HCT116 (cell line): ENCODE data around the gene B4GALNT4. TPM values are rescaled to one million over a fixed set of nuclear protein-coding genes. Genes with fewer than 3 reads are reported as not detected.
"Not testable (repeated sequence)": the region's sequence is repeated elsewhere in the genome, so short reads cannot be mapped to it uniquely, and the experiment has no call there.

Experiments used
- ATAC-seq: fragments of 200-7000 bp; cut with Tn5 transposase; 2 replicates; pipeline ENCODE4 v1.9.1; 2020; ENCODE audit warnings: mild to moderate bottlenecking, moderate library complexity
- BruUV-seq: library from RNA; stranded (reverse); fragments of 400-500 nt; replicated peaks from 2 replicates; lab custom pipeline; 2021; lab: Mats Ljungman, UMichigan
- CTCF ChIA-PET: fragments of 300-600 bp; sonication (Branson Sonifier 250); formaldehyde crosslinking; loops from one replicate; lab custom pipeline; 2021; ENCODE audit warnings: antibody characterized with exemption; lab: Charles Lee
- POLR2A ChIA-PET: fragments of 300-600, 350-600 bp; sonication (Branson Sonifier 250); formaldehyde crosslinking; loops from one replicate; lab custom pipeline; 2021; ENCODE audit warnings: antibody characterized with exemption; lab: Charles Lee
- RAD21 ChIA-PET, 2 experiments: fragments of 300-600 bp; sonication (Branson Sonifier 250); formaldehyde crosslinking; loops; one replicate each; lab custom pipeline; 2023; ENCODE audit warnings: low total read pairs in 2 of 2; ENCODE audit not compliant: uncharacterized antibody in 2 of 2, unreplicated experiment in 2 of 2, low non-redundant PET in 1 of 2; lab: Charles Lee
- DNase-seq: peaks from one replicate; pipeline ENCODE4 v3.0.0-alpha.2; 2010; ENCODE audit warnings: low read depth, low spot score
- H2AFZ ChIP-seq: fragments of 200-600 bp; shearing (Covaris generic), sonication (generic); 2 replicates; pipeline ENCODE4 v1.6.1; 2017; ENCODE audit warnings: low read depth, mixed run types, mixed read lengths, antibody characterized with exemption, low read length; ENCODE audit not compliant: poor library complexity, severe bottlenecking
- H3K27ac ChIP-seq: 2 replicates; pipeline ENCODE4 v1.5.1; 2012; ENCODE audit warnings: low read depth, low read length
- H3K27me3 ChIP-seq: fragments of 200-600 bp; sonication (generic); 2 replicates; pipeline ENCODE4 v1.6.1; 2016; ENCODE audit warnings: mixed run types, low read length, mixed read lengths; ENCODE audit not compliant: insufficient read depth
- H3K36me3 ChIP-seq, 2 experiments: fragments of 200-500 bp in 1 of 2; fragments of 200-600 bp in 1 of 2; sonication (Bioruptor generic) in 1 of 2; sonication (generic) in 1 of 2; 2 replicates each; pipeline versions ENCODE4 v1.5.1 to v1.6.1; 2014 to 2016; ENCODE audit warnings: low read length in 2 of 2, inconsistent platforms in 1 of 2, mixed read lengths in 1 of 2, mixed run types in 1 of 2; ENCODE audit not compliant: insufficient read depth in 2 of 2, control insufficient read depth in 1 of 2
- H3K4me1 ChIP-seq, 2 experiments: fragments of 200-600 bp in 1 of 2; sonication (generic) in 1 of 2; 2 replicates each; pipeline versions ENCODE4 v1.5.1 to v1.6.1; 2012 to 2017; ENCODE audit warnings: low read length in 2 of 2, inconsistent platforms in 1 of 2, mild to moderate bottlenecking in 1 of 2, mixed read lengths in 1 of 2, mixed run types in 1 of 2, moderate library complexity in 1 of 2; ENCODE audit not compliant: insufficient read depth in 2 of 2, control insufficient read depth in 1 of 2
- H3K4me2 ChIP-seq: fragments of 200-600 bp; sonication (generic); 2 replicates; pipeline ENCODE4 v1.6.1; 2017; ENCODE audit warnings: mixed run types, low read length, mixed read lengths
- H3K4me3 ChIP-seq, 2 experiments: fragments of 200-600 bp in 1 of 2; sonication (generic) in 1 of 2; replicated peaks in 1 of 2; 2 replicates each; pipeline ENCODE4 v1.5.1; 2011 to 2016; ENCODE audit warnings: low read length in 2 of 2, control low read depth in 1 of 2, low read depth in 1 of 2, mild to moderate bottlenecking in 1 of 2, mixed read lengths in 1 of 2, mixed run types in 1 of 2
- H3K79me2 ChIP-seq: fragments of 200-600 bp; sonication (generic); 2 replicates; pipeline ENCODE4 v1.6.1; 2017; ENCODE audit warnings: mild to moderate bottlenecking, mixed run types, low read length, moderate library complexity, mixed read lengths; ENCODE audit not compliant: insufficient read depth
- H3K9ac ChIP-seq: fragments of 200-600 bp; sonication (generic); 2 replicates; pipeline ENCODE4 v1.6.1; 2016; ENCODE audit warnings: low read length, mixed read lengths
- H3K9me2 ChIP-seq: fragments of 200-600 bp; sonication (generic), shearing (Covaris generic); 2 replicates; pipeline ENCODE4 v1.6.1; 2017; ENCODE audit warnings: mixed run types, mild to moderate bottlenecking, moderate library complexity; ENCODE audit not compliant: insufficient read depth
- H3K9me3 ChIP-seq, 2 experiments: fragments of 200-500 bp in 1 of 2; fragments of 200-600 bp in 1 of 2; sonication (Bioruptor generic) in 1 of 2; sonication (generic) in 1 of 2; 2 replicates each; pipeline ENCODE4 v1.6.1; 2014 to 2017; ENCODE audit warnings: low read length in 2 of 2, mixed read lengths in 2 of 2, inconsistent platforms in 1 of 2, low read depth in 1 of 2, mild to moderate bottlenecking in 1 of 2, mixed run types in 1 of 2, moderate library complexity in 1 of 2; ENCODE audit not compliant: control insufficient read depth in 1 of 2, insufficient read depth in 1 of 2
- H4K20me1 ChIP-seq: fragments of 200-600 bp; sonication (generic), shearing (Covaris generic); 2 replicates; pipeline ENCODE4 v1.6.1; 2017; ENCODE audit warnings: mixed run types, mild to moderate bottlenecking, moderate library complexity; ENCODE audit not compliant: insufficient read depth
- ATF3 ChIP-seq: IDR thresholded peaks from 2 replicates; pipeline ENCODE4 v1.6.1; 2012
- CEBPB ChIP-seq: IDR thresholded peaks from 2 replicates; pipeline ENCODE4 v1.6.1; 2012; ENCODE audit warnings: low read depth
- CTCF ChIP-seq, 3 experiments: fragments of 200-600 bp in 1 of 3; sonication (generic) in 1 of 3; IDR thresholded peaks in 2 of 3; conservative IDR thresholded peaks in 1 of 3; 2 replicates each; pipeline ENCODE4 v1.5.1; 2012 to 2017; ENCODE audit warnings: low read depth in 2 of 3, low read length in 2 of 3, antibody characterized with exemption in 1 of 3, borderline replicate concordance in 1 of 3, control low read depth in 1 of 3, mild to moderate bottlenecking in 1 of 3, mixed read lengths in 1 of 3, mixed run types in 1 of 3, moderate library complexity in 1 of 3; ENCODE audit not compliant: insufficient read depth in 1 of 3
- EGR1 ChIP-seq: IDR thresholded peaks from 2 replicates; pipeline ENCODE4 v1.6.1; 2012; ENCODE audit warnings: low read depth
- ELF1 ChIP-seq: IDR thresholded peaks from 2 replicates; pipeline ENCODE4 v1.6.1; 2012; ENCODE audit warnings: low read depth, borderline replicate concordance
- FOSL1 ChIP-seq: IDR thresholded peaks from 2 replicates; pipeline ENCODE4 v1.6.1; 2012; ENCODE audit warnings: low read depth
- JUND ChIP-seq: IDR thresholded peaks from 2 replicates; pipeline ENCODE4 v1.6.1; 2012
- MAX ChIP-seq: IDR thresholded peaks from 2 replicates; pipeline ENCODE4 v1.6.1; 2012
- RAD21 ChIP-seq: IDR thresholded peaks from 2 replicates; pipeline ENCODE4 v1.6.1; 2012; ENCODE audit warnings: low read depth, mild to moderate bottlenecking
- SIN3A ChIP-seq: IDR thresholded peaks from 2 replicates; pipeline ENCODE4 v1.6.1; 2012; ENCODE audit warnings: low read depth
- SP1 ChIP-seq: IDR thresholded peaks from 2 replicates; pipeline ENCODE4 v1.6.1; 2012; ENCODE audit warnings: low read depth
- SRF ChIP-seq: IDR thresholded peaks from 2 replicates; pipeline ENCODE4 v1.6.1; 2012; ENCODE audit warnings: low read depth
- TCF7L2 ChIP-seq: IDR thresholded peaks from 2 replicates; pipeline ENCODE4 v1.7.0; 2011; ENCODE audit warnings: borderline replicate concordance, inconsistent platforms; ENCODE audit not compliant: insufficient read depth, insufficient read length; ENCODE audit errors: extremely low read depth
- YY1 ChIP-seq: IDR thresholded peaks from 2 replicates; pipeline ENCODE4 v1.6.1; 2011; ENCODE audit warnings: low read length, low read depth, moderate library complexity, mild to moderate bottlenecking; ENCODE audit not compliant: insufficient replicate concordance; ENCODE audit errors: extremely low read depth
- ZBTB33 ChIP-seq: IDR thresholded peaks from 2 replicates; pipeline ENCODE4 v1.6.1; 2011; ENCODE audit warnings: mild to moderate bottlenecking, low read length, moderate library complexity; ENCODE audit not compliant: insufficient replicate concordance; ENCODE audit errors: extremely low read depth
- ZNF274 ChIP-seq: fragments of 200-500 bp; sonication (Bioruptor generic); IDR thresholded peaks from 2 replicates; pipeline ENCODE4 v1.6.1; 2014; ENCODE audit warnings: mild to moderate bottlenecking, low read depth, low read length, inconsistent platforms
- intact Hi-C: fragments of 100-400 bp; cut with micrococcal nuclease; formaldehyde crosslinking; loops from 2 replicates; pipeline ENCODE4 v1.10.0; 2022
- total RNA-seq: library from RNA; stranded (reverse); gene quantifications from one replicate; pipeline ENCODE4 v1.2.1, GENCODE V29; 2021; ENCODE audit not compliant: unreplicated experiment

The B4GALNT4 gene
- total RNA-seq, 1 experiment from 2014 or later, result 54.3 TPM

GRCh38 chr11:401196-401595, 31.9 kb downstream of the B4GALNT4 start:
- H3K4me2 ChIP-seq, H3K4me3 ChIP-seq, intact Hi-C loops, H2AFZ ChIP-seq, H3K9me3 ChIP-seq, H3K27me3 ChIP-seq, DNase-seq, CTCF ChIA-PET, RAD21 ChIA-PET, H3K9ac ChIP-seq, ATAC-seq, POLR2A ChIA-PET, BruUV-seq, H3K27ac ChIP-seq, H3K9me2 ChIP-seq, H4K20me1 ChIP-seq: not testable (repeated sequence)
- H3K79me2 ChIP-seq, result peaks cover 14% of the 10 kb centered on the region
- peaks cover 9 to 46% of the 10 kb centered on the region in 2 experiments; a peak in 3 of 4 replicates for H3K36me3 ChIP-seq
- H3K4me1 ChIP-seq, result peaks cover 5 to 14% of the 10 kb centered on the region in 2 experiments; a peak in 3 of 4 replicates

GRCh38 chr11:403021-403760, 33.9 kb downstream of the B4GALNT4 start:
- Histone ChIP-seq H3K4me3 (no peak overlapping the region), H3K36me3 (peaks cover 4 to 27% of the 10 kb centered on the region in 2 experiments; a peak in 3 of 4 replicates), H3K4me2 (no peak overlapping the region), H3K27me3 (no peaks in the 10 kb centered on the region), H3K9me2 (no peaks in the 10 kb centered on the region), H2AFZ (no peak overlapping the region), H3K79me2 (no peaks in the 10 kb centered on the region; the same call in 1 of the 2 replicates), H4K20me1 (no peaks in the 10 kb centered on the region), H3K4me1 (peaks cover 14 to 29% of the 10 kb centered on the region in 2 experiments), H3K27ac (no peak overlapping the region), H3K9ac (no peak overlapping the region), H3K9me3 (no peaks in the 10 kb centered on the region)
- intact Hi-C loops, result no loop called here
- no TSS peak for BruUV-seq
- RAD21 ChIA-PET, result no interaction called here
- DNase-seq, result no peak
- POLR2A ChIA-PET, result interaction anchor here (0.8 kb wide), 2 partner anchors 13 to 45 kb away, joined by 3 to 4 read pairs; no protein-coding TSS in a partner anchor
- CTCF ChIA-PET, result no interaction called here
- TF ChIP-seq SRF (no peak), CTCF (IDR thresholded peaks at IDR 0.05 in 2 of 3, conservative IDR thresholded peaks at IDR 0.05 in 1 of 3; ENCODE audit: borderline replicate concordance in 1 of 3, insufficient read depth in 1 of 3, low read depth in 2 of 3, low read length in 2 of 3) (no peak), RAD21 (no peak), ATF3 (no peak), FOSL1 (no peak), YY1 (no peak), SIN3A (no peak), CEBPB (no peak), ELF1 (no peak), MAX (no peak), ZNF274 (no peak), EGR1 (no peak), SP1 (no peak), JUND (no peak), ZBTB33 (no peak), TCF7L2 (no peak)
- no peak for ATAC-seq
